ENCODE data around the gene TMEM130.

TMEM130 gene

GRCh38 chr7:98840722-98841121, 29.1 kb downstream of the TMEM130 start:
- DNase-seq, result peak; percentile 33

- no peak for DNase-seq
These were observed 29.7 kb downstream of the TMEM130 start for GRCh38 chr7:98840096-98840495.

- no peak for DNase-seq
These were observed 32.2 kb downstream of the TMEM130 start for GRCh38 chr7:98837630-98837972.

- DNase-seq, result peak; percentile 45
These were observed 32.8 kb downstream of the TMEM130 start for GRCh38 chr7:98836811-98837629.

GRCh38 chr7:98834949-98835348, 34.9 kb downstream of the TMEM130 start:
- no peak for DNase-seq

- no peak for DNase-seq
These were observed 36.8 kb downstream of the TMEM130 start for GRCh38 chr7:98833022-98833421.

GRCh38 chr7:98831641-98832221, 38.1 kb downstream of the TMEM130 start:
- DNase-seq, result no peak

GRCh38 chr7:98830972-98831548, 38.8 kb downstream of the TMEM130 start:
- DNase-seq, result no peak

- no peak for DNase-seq
These were observed 41.4 kb downstream of the TMEM130 start for GRCh38 chr7:98828368-98828767.

GRCh38 chr7:98827258-98827657, 42.6 kb downstream of the TMEM130 start:
- DNase-seq, result no peak

GRCh38 chr7:98826811-98827231, 43.0 kb downstream of the TMEM130 start:
- DNase-seq, result no peak

GRCh38 chr7:98826387-98826786, 43.4 kb downstream of the TMEM130 start:
- no peak for DNase-seq

GRCh38 chr7:98823226-98823625, 46.6 kb downstream of the TMEM130 start:
- DNase-seq, result no peak

GRCh38 chr7:98821348-98821747, 48.5 kb downstream of the TMEM130 start:
- no peak for DNase-seq

GRCh38 chr7:98816967-98817710, 52.7 kb downstream of the TMEM130 start:
- no peak for DNase-seq

- DNase-seq, result no peak
These were observed 53.6 kb downstream of the TMEM130 start for GRCh38 chr7:98816241-98816640.

- DNase-seq, result no peak
These were observed 54.5 kb downstream of the TMEM130 start for GRCh38 chr7:98815313-98815712.

- DNase-seq, result no peak
These were observed 58.5 kb downstream of the TMEM130 start for GRCh38 chr7:98811299-98811698.

- DNase-seq, result peak; percentile 96
These were observed 59.5 kb downstream of the TMEM130 start for GRCh38 chr7:98810153-98810802.

GRCh38 chr7:98808751-98809460, 60.9 kb downstream of the TMEM130 start:
- no peak for DNase-seq

GRCh38 chr7:98807068-98808048, 62.5 kb downstream of the TMEM130 start:
- DNase-seq, result peak; percentile 72

Data from fibroblast of skin of scalp (primary cell).